ENCODE results near the gene WDR62. TPM values are rescaled to one million over a fixed set of nuclear protein-coding genes. Genes with fewer than 3 reads are reported as not detected.
A peak's percentile ranks its signal among the peaks of the same experiment; 100 is the strongest.

The WDR62 gene
- total RNA-seq, 2 experiments from 2014 or later, result 44.5 to 60.2 TPM

- no peak overlapping the region for H2AFZ ChIP-seq (ENCODE audit: low read length)
- H3K4me2 ChIP-seq (ENCODE audit: low read length), result no peak overlapping the region
- DNase-seq (ENCODE audit: low spot score), result no peak
- H3K27ac ChIP-seq (ENCODE audit: low read depth, low read length, poor library complexity, severe bottlenecking), result no peak overlapping the region
- no peaks in the 10 kb centered on the region for H3K9me3 ChIP-seq (ENCODE audit: low read length)
- intact Hi-C loops (cut with micrococcal nuclease; ENCODE audit: unreplicated experiment), result no loop called here
- CTCF ChIA-PET (ENCODE audit: unreplicated experiment), result no interaction called here
- no TSS peak for BruUV-seq (replicated peaks)
- peaks cover 9% of the 10 kb centered on the region for H3K4me1 ChIP-seq (ENCODE audit: insufficient read depth, low read length, poor library complexity, severe bottlenecking)
- peaks cover 64% of the 10 kb centered on the region for H3K36me3 ChIP-seq (ENCODE audit: insufficient read depth, low read length)
- no peak overlapping the region for H3K4me3 ChIP-seq (ENCODE audit: low read depth, low read length, poor library complexity, severe bottlenecking)
- H4K20me1 ChIP-seq (ENCODE audit: insufficient read depth, low read length), result no peaks in the 10 kb centered on the region
- no peaks in the 10 kb centered on the region for H3K9me2 ChIP-seq (ENCODE audit: insufficient read depth, low read length)
- POLR2A ChIA-PET, result no interaction called here
- TF ChIP-seq CTCF (conservative IDR thresholded peaks at IDR 0.05; ENCODE audit: low read length) (no peak), EZH2phosphoT487 (IDR thresholded peaks at IDR 0.05; ENCODE audit: borderline replicate concordance, low read depth, low read length) (no peak)
- peaks cover 18% of the 10 kb centered on the region; the same call in 1 of the 2 replicates for H3K79me2 ChIP-seq (ENCODE audit: insufficient read depth, low read depth, low read length)
Measured at GRCh38 chr19:36144624-36145023, 89.9 kb downstream of the WDR62 start.

- no peak for DNase-seq (ENCODE audit: low spot score)
- Histone ChIP-seq H3K79me2 (ENCODE audit: insufficient read depth, low read depth, low read length) (no peaks in the 10 kb centered on the region), H3K4me2 (ENCODE audit: low read length) (no peak overlapping the region), H3K27ac (ENCODE audit: low read depth, low read length, poor library complexity, severe bottlenecking) (no peak overlapping the region), H3K9me3 (ENCODE audit: low read length) (no peaks in the 10 kb centered on the region), H2AFZ (ENCODE audit: low read length) (no peak overlapping the region), H3K4me1 (ENCODE audit: insufficient read depth, low read length, poor library complexity, severe bottlenecking) (no peaks in the 10 kb centered on the region), H3K4me3 (ENCODE audit: low read depth, low read length, poor library complexity, severe bottlenecking) (no peak overlapping the region), H3K36me3 (ENCODE audit: insufficient read depth, low read length) (peaks cover 56% of the 10 kb centered on the region), H3K9me2 (ENCODE audit: insufficient read depth, low read length) (no peaks in the 10 kb centered on the region), H4K20me1 (ENCODE audit: insufficient read depth, low read length) (no peaks in the 10 kb centered on the region)
- intact Hi-C loops (cut with micrococcal nuclease; ENCODE audit: unreplicated experiment), result no loop called here
- CTCF ChIA-PET (ENCODE audit: unreplicated experiment), result no interaction called here
- POLR2A ChIA-PET, result no interaction called here
- BruUV-seq (replicated peaks), result TSS peak; percentile 80
- TF ChIP-seq EZH2phosphoT487 (IDR thresholded peaks at IDR 0.05; ENCODE audit: borderline replicate concordance, low read depth, low read length) (no peak), CTCF (conservative IDR thresholded peaks at IDR 0.05; ENCODE audit: low read length) (no peak)
Measured at GRCh38 chr19:36149673-36150406, 95.1 kb downstream of the WDR62 start.

- H3K36me3 ChIP-seq (ENCODE audit: insufficient read depth, low read length), result peaks cover 49% of the 10 kb centered on the region
- no TSS peak for BruUV-seq (replicated peaks)
- H2AFZ ChIP-seq (ENCODE audit: low read length), result no peak overlapping the region
- no peak overlapping the region for H3K4me3 ChIP-seq (ENCODE audit: low read depth, low read length, poor library complexity, severe bottlenecking)
- no peak for TF ChIP-seq EZH2phosphoT487 (IDR thresholded peaks at IDR 0.05; ENCODE audit: borderline replicate concordance, low read depth, low read length)
- no peak for TF ChIP-seq CTCF (conservative IDR thresholded peaks at IDR 0.05; ENCODE audit: low read length)
- H3K27ac ChIP-seq (ENCODE audit: low read depth, low read length, poor library complexity, severe bottlenecking), result no peak overlapping the region
- no peak overlapping the region for H3K4me2 ChIP-seq (ENCODE audit: low read length)
- no peaks in the 10 kb centered on the region for H3K4me1 ChIP-seq (ENCODE audit: insufficient read depth, low read length, poor library complexity, severe bottlenecking)
- H3K9me3 ChIP-seq (ENCODE audit: low read length), result no peaks in the 10 kb centered on the region
- H4K20me1 ChIP-seq (ENCODE audit: insufficient read depth, low read length), result no peaks in the 10 kb centered on the region
- intact Hi-C loops (cut with micrococcal nuclease; ENCODE audit: unreplicated experiment), result no loop called here
- POLR2A ChIA-PET, result no interaction called here
- H3K79me2 ChIP-seq (ENCODE audit: insufficient read depth, low read depth, low read length), result no peaks in the 10 kb centered on the region
- no peak for DNase-seq (ENCODE audit: low spot score)
- CTCF ChIA-PET (ENCODE audit: unreplicated experiment), result no interaction called here
- no peaks in the 10 kb centered on the region for H3K9me2 ChIP-seq (ENCODE audit: insufficient read depth, low read length)
Measured at GRCh38 chr19:36150586-36150985, 95.9 kb downstream of the WDR62 start.

Data from OCI-LY7 (cell line).